ENCODE data around the gene SDF2.

The SDF2 gene

GRCh38 chr17:28641579-28641978, 20.1 kb downstream of the SDF2 start:
- Histone ChIP-seq H3K79me2 (ENCODE audit: control insufficient read depth, insufficient read depth, low read length) (peaks cover 25% of the 10 kb centered on the region), H3K36me3 (ENCODE audit: control insufficient read depth, insufficient read depth, low read length) (peaks cover 31% of the 10 kb centered on the region), H3K4me2 (ENCODE audit: low read length) (no peak overlapping the region), H3K4me3 (ENCODE audit: low read length) (no peak overlapping the region), H2BK15ac (replicated peaks; ENCODE audit: low read depth) (no peak overlapping the region), H3K27me3 (ENCODE audit: insufficient read depth, low read length, poor library complexity) (no peaks in the 10 kb centered on the region), H2BK120ac (ENCODE audit: low read depth, low read length) (no peak overlapping the region), H2BK5ac (ENCODE audit: low read length) (no peak overlapping the region), H3K79me1 (ENCODE audit: low read length) (peaks cover 15% of the 10 kb centered on the region), H3K9ac (ENCODE audit: low read length) (no peak overlapping the region), H3K18ac (ENCODE audit: low read length) (no peak overlapping the region), H4K8ac (ENCODE audit: low read depth, low read length) (no peak overlapping the region), H3K4ac (ENCODE audit: low read depth, low read length) (no peak overlapping the region), H3K27ac (ENCODE audit: low read depth, low read length) (no peak overlapping the region), H3K56ac (ENCODE audit: low read length) (no peak overlapping the region), H2AK5ac (ENCODE audit: low read length) (no peak overlapping the region), H4K5ac (ENCODE audit: low read length) (no peak overlapping the region), H3K4me1 (ENCODE audit: control insufficient read depth, low read depth, low read length) (peaks cover 4% of the 10 kb centered on the region), H3K23ac (ENCODE audit: low read length) (no peak overlapping the region)
- no peak for DNase-seq
- no CpG with 5 or more reads among the region's 2 CpGs for WGBS (ENCODE audit: extremely low coverage, insufficient coverage, low lambda C conversion rate)

GRCh38 chr17:28635506-28635905, 26.2 kb downstream of the SDF2 start:
- Histone ChIP-seq H2BK120ac (ENCODE audit: low read depth, low read length) (no peak overlapping the region), H3K79me1 (ENCODE audit: low read length) (peaks cover 15% of the 10 kb centered on the region), H2AK5ac (ENCODE audit: low read length) (no peak overlapping the region), H3K4ac (ENCODE audit: low read depth, low read length) (no peak overlapping the region), H3K27me3 (ENCODE audit: insufficient read depth, low read length, poor library complexity) (no peaks in the 10 kb centered on the region), H3K56ac (ENCODE audit: low read length) (no peak overlapping the region), H4K8ac (ENCODE audit: low read depth, low read length) (no peak overlapping the region), H3K4me2 (ENCODE audit: low read length) (no peak overlapping the region), H3K4me3 (ENCODE audit: low read length) (no peak overlapping the region), H3K23ac (ENCODE audit: low read length) (no peak overlapping the region), H3K9ac (ENCODE audit: low read length) (no peak overlapping the region), H3K36me3 (ENCODE audit: control insufficient read depth, insufficient read depth, low read length) (peaks cover 48% of the 10 kb centered on the region), H3K79me2 (ENCODE audit: control insufficient read depth, insufficient read depth, low read length) (peaks cover 13% of the 10 kb centered on the region), H3K27ac (ENCODE audit: low read depth, low read length) (no peak overlapping the region), H4K5ac (ENCODE audit: low read length) (no peak overlapping the region), H2BK15ac (replicated peaks; ENCODE audit: low read depth) (no peak overlapping the region), H3K18ac (ENCODE audit: low read length) (no peak overlapping the region), H2BK5ac (ENCODE audit: low read length) (no peak overlapping the region), H3K4me1 (ENCODE audit: control insufficient read depth, low read depth, low read length) (no peaks in the 10 kb centered on the region)
- DNase-seq: no peak
- WGBS (ENCODE audit: extremely low coverage, insufficient coverage, low lambda C conversion rate): no CpG with 5 or more reads among the region's 1 CpG

DNA sequence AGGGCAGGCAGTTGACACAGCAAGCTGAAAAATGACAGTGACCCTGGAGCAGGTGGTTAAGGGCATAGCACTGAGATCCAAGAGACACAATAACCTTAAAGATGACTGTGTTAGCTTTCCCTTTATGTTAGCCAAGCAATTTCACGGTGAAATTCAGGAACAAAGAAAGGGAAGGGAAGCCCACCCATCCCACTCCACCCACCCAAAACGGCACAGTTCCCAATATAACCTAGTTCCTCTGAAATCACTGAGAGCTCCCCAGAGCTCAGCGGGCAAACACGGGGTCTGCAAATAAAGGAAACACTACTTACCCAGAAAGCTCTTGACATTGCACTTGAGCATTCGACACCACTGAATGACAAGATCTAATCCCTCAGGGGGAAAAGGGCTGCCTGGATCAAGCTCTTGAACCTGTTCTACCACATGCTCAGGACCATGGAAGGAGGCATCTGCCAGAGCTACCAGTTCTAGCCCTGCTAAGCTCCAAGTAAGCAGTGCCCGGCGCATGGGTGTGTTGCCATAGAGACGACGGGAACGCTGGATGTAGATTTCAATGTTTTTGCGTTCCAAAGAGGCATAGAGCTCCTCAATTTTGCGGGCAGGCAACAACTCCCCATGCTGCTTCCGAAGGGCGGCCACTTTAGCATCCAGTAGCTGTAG, 27.4 kb downstream of the SDF2 start:
- Histone ChIP-seq H4K5ac (ENCODE audit: low read length) (no peak overlapping the region), H3K4ac (ENCODE audit: low read depth, low read length) (no peak overlapping the region), H3K4me1 (ENCODE audit: control insufficient read depth, low read depth, low read length) (no peaks in the 10 kb centered on the region), H3K23ac (ENCODE audit: low read length) (no peak overlapping the region), H3K4me3 (ENCODE audit: low read length) (no peak overlapping the region), H3K79me2 (ENCODE audit: control insufficient read depth, insufficient read depth, low read length) (peaks cover 13% of the 10 kb centered on the region), H3K27me3 (ENCODE audit: insufficient read depth, low read length, poor library complexity) (no peaks in the 10 kb centered on the region), H3K36me3 (ENCODE audit: control insufficient read depth, insufficient read depth, low read length) (peaks cover 41% of the 10 kb centered on the region), H2AK5ac (ENCODE audit: low read length) (no peak overlapping the region), H4K8ac (ENCODE audit: low read depth, low read length) (no peak overlapping the region), H3K4me2 (ENCODE audit: low read length) (no peak overlapping the region), H3K9ac (ENCODE audit: low read length) (no peak overlapping the region), H3K27ac (ENCODE audit: low read depth, low read length) (no peak overlapping the region), H2BK120ac (ENCODE audit: low read depth, low read length) (no peak overlapping the region), H3K56ac (ENCODE audit: low read length) (no peak overlapping the region), H3K79me1 (ENCODE audit: low read length) (peaks cover 15% of the 10 kb centered on the region), H2BK5ac (ENCODE audit: low read length) (no peak overlapping the region), H3K18ac (ENCODE audit: low read length) (no peak overlapping the region), H2BK15ac (replicated peaks; ENCODE audit: low read depth) (no peak overlapping the region)
- WGBS (ENCODE audit: extremely low coverage, insufficient coverage, low lambda C conversion rate): no CpG with 5 or more reads among the region's 14 CpGs
- no peak for DNase-seq

DNA sequence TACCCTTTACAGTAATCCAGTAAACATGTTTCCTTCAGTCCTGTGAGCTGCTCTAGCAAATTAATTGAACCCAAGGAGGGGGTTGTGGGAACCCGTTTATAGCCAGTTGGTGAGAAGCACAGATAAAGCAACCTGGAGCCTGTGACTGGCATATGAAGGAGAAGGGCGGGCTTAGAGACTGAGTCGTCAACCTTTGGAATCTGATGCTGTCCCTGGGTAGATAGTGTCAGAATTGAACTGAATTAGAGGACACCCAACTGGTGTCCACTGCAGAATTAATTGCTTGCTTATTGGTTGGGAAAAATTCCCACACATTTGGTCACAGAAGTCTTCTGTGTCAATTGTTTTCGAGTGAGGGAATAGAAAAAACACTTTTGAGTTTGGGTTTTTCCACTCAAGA, 34.9 kb downstream of the SDF2 start:
- H3K79me2 ChIP-seq (ENCODE audit: control insufficient read depth, insufficient read depth, low read length): no peaks in the 10 kb centered on the region
- H4K8ac ChIP-seq (ENCODE audit: low read depth, low read length): no peak overlapping the region
- peaks cover 1% of the 10 kb centered on the region for H3K79me1 ChIP-seq (ENCODE audit: low read length)
- H3K4me3 ChIP-seq (ENCODE audit: low read length): no peak overlapping the region
- H2BK120ac ChIP-seq (ENCODE audit: low read depth, low read length): no peak overlapping the region
- H4K5ac ChIP-seq (ENCODE audit: low read length): no peak overlapping the region
- peaks cover 30% of the 10 kb centered on the region for H3K36me3 ChIP-seq (ENCODE audit: control insufficient read depth, insufficient read depth, low read length)
- no peak overlapping the region for H3K27ac ChIP-seq (ENCODE audit: low read depth, low read length)
- no peaks in the 10 kb centered on the region for H3K27me3 ChIP-seq (ENCODE audit: insufficient read depth, low read length, poor library complexity)
- no CpG with 5 or more reads among the region's 4 CpGs for WGBS (ENCODE audit: extremely low coverage, insufficient coverage, low lambda C conversion rate)
- no peak overlapping the region for H3K4ac ChIP-seq (ENCODE audit: low read depth, low read length)
- no peak overlapping the region for H3K23ac ChIP-seq (ENCODE audit: low read length)
- no peaks in the 10 kb centered on the region for H3K4me1 ChIP-seq (ENCODE audit: control insufficient read depth, low read depth, low read length)
- no peak overlapping the region for H3K9ac ChIP-seq (ENCODE audit: low read length)
- no peak for DNase-seq
- no peak overlapping the region for H3K18ac ChIP-seq (ENCODE audit: low read length)
- no peak overlapping the region for H2AK5ac ChIP-seq (ENCODE audit: low read length)
- no peak overlapping the region for H2BK15ac ChIP-seq (replicated peaks; ENCODE audit: low read depth)
- no peak overlapping the region for H3K4me2 ChIP-seq (ENCODE audit: low read length)
- H2BK5ac ChIP-seq (ENCODE audit: low read length): no peak overlapping the region
- no peak overlapping the region for H3K56ac ChIP-seq (ENCODE audit: low read length)

- Histone ChIP-seq H4K8ac (ENCODE audit: low read depth, low read length) (no peak overlapping the region), H2AK5ac (ENCODE audit: low read length) (no peak overlapping the region), H2BK5ac (ENCODE audit: low read length) (no peak overlapping the region), H3K4me2 (ENCODE audit: low read length) (no peak overlapping the region), H3K36me3 (ENCODE audit: control insufficient read depth, insufficient read depth, low read length) (peaks cover 34% of the 10 kb centered on the region), H3K79me2 (ENCODE audit: control insufficient read depth, insufficient read depth, low read length) (no peaks in the 10 kb centered on the region), H3K9ac (ENCODE audit: low read length) (no peak overlapping the region), H4K5ac (ENCODE audit: low read length) (no peak overlapping the region), H3K23ac (ENCODE audit: low read length) (no peak overlapping the region), H3K4ac (ENCODE audit: low read depth, low read length) (no peak overlapping the region), H2BK120ac (ENCODE audit: low read depth, low read length) (no peak overlapping the region), H3K79me1 (ENCODE audit: low read length) (peaks cover 1% of the 10 kb centered on the region), H3K4me3 (ENCODE audit: low read length) (no peak overlapping the region), H2BK15ac (replicated peaks; ENCODE audit: low read depth) (no peak overlapping the region), H3K4me1 (ENCODE audit: control insufficient read depth, low read depth, low read length) (no peaks in the 10 kb centered on the region), H3K27me3 (ENCODE audit: insufficient read depth, low read length, poor library complexity) (no peaks in the 10 kb centered on the region), H3K56ac (ENCODE audit: low read length) (no peak overlapping the region), H3K27ac (ENCODE audit: low read depth, low read length) (no peak overlapping the region), H3K18ac (ENCODE audit: low read length) (no peak overlapping the region)
- DNase-seq: no peak
- no CpG with 5 or more reads among the region's 2 CpGs for WGBS (ENCODE audit: extremely low coverage, insufficient coverage, low lambda C conversion rate)
Observed at GRCh38 chr17:28624148-28624547, 37.6 kb downstream of the SDF2 start.

- Histone ChIP-seq H3K36me3 (ENCODE audit: control insufficient read depth, insufficient read depth, low read length) (peaks cover 35% of the 10 kb centered on the region), H3K79me2 (ENCODE audit: control insufficient read depth, insufficient read depth, low read length) (no peaks in the 10 kb centered on the region), H2BK15ac (replicated peaks; ENCODE audit: low read depth) (no peak overlapping the region), H3K4me2 (ENCODE audit: low read length) (no peak overlapping the region), H3K9ac (ENCODE audit: low read length) (no peak overlapping the region), H2BK5ac (ENCODE audit: low read length) (no peak overlapping the region), H4K8ac (ENCODE audit: low read depth, low read length) (no peak overlapping the region), H4K5ac (ENCODE audit: low read length) (no peak overlapping the region), H3K23ac (ENCODE audit: low read length) (no peak overlapping the region), H2BK120ac (ENCODE audit: low read depth, low read length) (no peak overlapping the region), H3K56ac (ENCODE audit: low read length) (no peak overlapping the region), H3K18ac (ENCODE audit: low read length) (no peak overlapping the region), H3K4me3 (ENCODE audit: low read length) (no peak overlapping the region), H3K79me1 (ENCODE audit: low read length) (peaks cover 1% of the 10 kb centered on the region), H3K4me1 (ENCODE audit: control insufficient read depth, low read depth, low read length) (no peaks in the 10 kb centered on the region), H3K27ac (ENCODE audit: low read depth, low read length) (no peak overlapping the region), H2AK5ac (ENCODE audit: low read length) (no peak overlapping the region), H3K27me3 (ENCODE audit: insufficient read depth, low read length, poor library complexity) (no peaks in the 10 kb centered on the region), H3K4ac (ENCODE audit: low read depth, low read length) (no peak overlapping the region)
- no peak for DNase-seq
- WGBS (ENCODE audit: extremely low coverage, insufficient coverage, low lambda C conversion rate): no CpG with 5 or more reads among the region's 4 CpGs
Observed at GRCh38 chr17:28623696-28624095, 38.0 kb downstream of the SDF2 start.

All from mesendoderm (in vitro differentiated cells).